Measurements from ENCODE around the gene TBX5. TPM values are rescaled to one million over a fixed set of nuclear protein-coding genes. Genes with fewer than 3 reads are reported as not detected.
A peak's percentile ranks its signal among the peaks of the same experiment; 100 is the strongest.
"Not testable (repeated sequence)": the region's sequence is repeated elsewhere in the genome, so short reads cannot be mapped to it uniquely, and the experiment has no call there.

The TBX5 gene
- total RNA-seq, 8 experiments from 2014 or later: 0.05 to 3.4 (median 0.38) TPM; not detected in 1

DNA sequence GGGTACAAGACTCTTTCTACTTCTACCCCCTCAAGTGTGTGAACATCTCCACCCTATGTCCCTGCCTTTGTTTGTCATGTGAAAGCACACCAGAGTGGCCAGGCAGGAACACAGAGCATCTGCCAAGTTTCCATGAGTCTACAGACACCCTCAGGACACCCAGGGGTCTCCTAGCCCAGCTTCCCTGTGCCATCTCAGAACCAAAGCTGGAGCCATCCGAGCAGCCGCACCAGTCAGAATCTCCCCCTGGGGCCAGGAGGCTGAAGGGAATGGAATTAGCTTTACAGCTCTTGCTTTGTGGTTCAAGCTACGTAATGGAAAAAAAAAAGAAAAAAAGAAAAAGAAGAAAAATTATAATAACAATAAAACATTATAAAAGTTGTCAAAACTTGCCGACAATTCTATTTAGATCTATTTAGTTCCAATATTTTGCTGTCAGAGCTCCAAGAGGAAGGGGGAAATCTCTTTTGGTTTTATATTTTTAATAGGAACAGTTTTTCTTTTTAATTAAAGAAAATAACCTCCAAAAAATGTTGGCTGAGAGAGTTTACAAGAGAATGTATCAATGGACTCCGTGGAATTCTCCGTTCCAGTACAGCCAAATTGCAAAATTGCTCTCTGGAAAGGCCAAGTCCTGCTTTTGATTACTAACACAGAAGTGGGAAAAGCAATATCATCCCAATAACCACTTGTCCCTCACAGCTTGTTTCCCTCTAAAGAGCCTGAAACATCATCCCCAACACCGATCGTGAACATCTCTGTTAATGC, 37.1 kb downstream of the TBX5 start:
- no peaks in the 10 kb centered on the region for H3K4me1 ChIP-seq (replicated peaks in 1 of 2)
- ATAC-seq (replicated peaks in 6 of 8): no peak
- no peak overlapping the region for H3K4me3 ChIP-seq
- in situ Hi-C loops (cut with MboI; ENCODE audit: low pct_unique_long_range_greater_than_20kb in 2 of 9, low sequenced_read_pairs in 9 of 9, unreplicated experiment in 9 of 9): no loop called here
- 3 to 84% (median 68%) methylated on average over 4 to 8 of the region's 8 CpGs; no CpG with 5 or more reads in 1 of the 10 experiments for WGBS, 10 experiments
- no peak overlapping the region for H3K27ac ChIP-seq

DNA sequence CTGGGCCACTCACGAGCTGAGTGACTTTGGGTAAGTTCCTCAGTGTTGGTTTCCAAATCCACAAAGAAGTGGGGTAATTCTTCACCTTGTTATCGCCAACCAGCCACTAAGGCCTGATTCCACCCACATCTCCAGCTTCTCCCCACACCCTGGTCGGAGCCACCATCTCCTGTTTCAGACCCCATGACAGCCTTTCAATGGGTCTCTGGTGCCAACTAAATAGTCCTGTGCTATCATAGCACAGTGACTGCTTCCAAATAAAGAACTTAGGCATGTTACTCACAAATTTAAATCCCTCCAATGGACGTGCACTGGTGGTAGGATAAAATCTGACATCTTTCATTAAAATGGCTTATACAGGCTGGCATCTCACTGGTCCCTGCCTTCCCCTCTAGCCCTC, 44.0 kb downstream of the TBX5 start:
- Histone ChIP-seq H3K4me3 (no peak overlapping the region), H3K4me1 (replicated peaks in 1 of 2) (no peaks in the 10 kb centered on the region), H3K27ac (no peak overlapping the region)
- in situ Hi-C loops (cut with MboI; ENCODE audit: low pct_unique_long_range_greater_than_20kb in 2 of 9, low sequenced_read_pairs in 9 of 9, unreplicated experiment in 9 of 9): no loop called here
- WGBS, 10 experiments: 4 to 80% (median 53%) methylated on average over 1 to 3 of the region's 4 CpGs; no CpG with 5 or more reads in 3 of the 10 experiments
- no peak for ATAC-seq (replicated peaks in 6 of 8)

DNA sequence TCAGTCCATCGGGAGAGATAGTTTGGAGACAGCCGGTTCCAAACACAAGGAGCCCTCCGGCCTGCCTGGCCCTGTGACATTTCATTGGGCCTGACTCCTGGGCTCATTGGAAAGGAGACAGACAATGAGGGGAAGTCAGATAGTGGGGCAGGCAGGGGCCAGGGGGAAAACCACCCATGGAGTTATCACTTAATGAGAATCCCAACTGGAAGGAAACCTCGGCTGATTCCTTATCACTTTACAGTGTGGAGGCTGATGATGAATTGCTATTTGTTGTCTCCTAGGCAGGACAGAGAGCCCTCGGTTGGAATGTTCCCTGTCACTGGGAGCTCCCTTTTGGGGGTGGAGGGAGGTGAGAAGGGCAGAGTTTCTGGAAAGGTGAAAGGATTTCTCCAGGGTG, 44.4 kb downstream of the TBX5 start:
- no peak for ATAC-seq (replicated peaks in 6 of 8)
- in situ Hi-C loops (cut with MboI; ENCODE audit: low pct_unique_long_range_greater_than_20kb in 2 of 9, low sequenced_read_pairs in 9 of 9, unreplicated experiment in 9 of 9): no loop called here
- Histone ChIP-seq H3K4me1 (replicated peaks in 1 of 2) (no peaks in the 10 kb centered on the region), H3K27ac (no peak overlapping the region), H3K4me3 (no peak overlapping the region)
- 33 to 100% (median 70%) methylated on average over 1 to 4 of the region's 5 CpGs; no CpG with 5 or more reads in 6 of the 10 experiments for WGBS, 10 experiments

DNA sequence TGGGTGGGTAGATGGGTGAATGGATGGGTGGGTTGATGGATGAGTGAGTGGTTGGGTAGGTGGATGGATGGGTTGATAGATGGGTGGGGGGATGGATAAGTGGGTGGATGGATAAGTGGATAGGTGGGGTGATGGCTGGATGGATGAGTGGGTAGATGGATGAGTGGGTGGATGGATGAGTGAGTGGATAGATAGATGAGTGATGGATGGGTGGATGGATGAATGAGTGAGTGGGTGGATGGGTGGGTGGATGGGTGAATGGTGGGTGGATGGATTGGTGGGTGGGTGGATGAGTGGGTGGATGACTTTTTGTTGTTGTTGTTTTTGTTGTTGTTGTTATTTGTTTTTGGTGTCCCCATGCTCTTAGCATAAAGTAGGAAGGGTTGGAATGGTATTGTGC, 45.5 kb downstream of the TBX5 start:
- Histone ChIP-seq H3K27ac (no peak overlapping the region), H3K4me1 (replicated peaks in 1 of 2) (no peaks in the 10 kb centered on the region), H3K4me3 (no peak overlapping the region)
- ATAC-seq (replicated peaks in 6 of 8): no peak
- in situ Hi-C loops (cut with MboI; ENCODE audit: low pct_unique_long_range_greater_than_20kb in 2 of 9, low sequenced_read_pairs in 9 of 9, unreplicated experiment in 9 of 9): no loop called here

DNA sequence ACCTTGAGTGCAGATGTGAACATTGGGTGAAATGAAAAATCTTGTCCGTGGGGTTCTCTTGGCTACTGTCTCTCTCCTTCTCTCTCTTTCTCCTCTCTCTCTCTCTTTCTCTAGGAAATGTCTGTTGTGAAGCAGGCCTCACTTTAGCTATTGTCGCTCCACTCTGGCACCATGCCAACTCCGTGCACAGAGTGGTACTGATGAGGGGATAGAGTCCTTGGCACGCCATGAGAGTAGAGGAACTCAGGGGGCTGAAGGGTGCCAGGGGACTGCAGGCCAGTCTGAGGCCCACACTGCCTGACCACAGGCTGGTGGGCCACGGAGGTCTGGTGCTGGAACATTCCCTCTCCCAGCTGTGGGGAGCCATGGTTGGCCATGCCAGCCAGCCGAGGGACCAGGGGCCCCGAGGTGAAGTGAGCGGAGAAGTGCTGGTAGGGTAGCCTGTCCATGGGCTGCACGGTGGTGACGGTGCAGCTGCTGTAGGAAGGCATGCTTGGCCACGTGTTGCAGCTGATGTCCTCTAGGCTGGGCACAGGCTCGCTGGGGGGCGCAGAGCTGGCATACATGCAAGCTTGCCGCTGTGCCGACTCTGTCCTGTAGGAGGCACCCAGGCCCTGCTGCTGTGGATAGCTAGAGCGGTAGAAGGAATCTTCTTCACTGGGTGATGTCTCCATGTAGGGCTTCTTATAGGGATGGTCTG, 50.4 kb downstream of the TBX5 start:
- no peak for ATAC-seq (replicated peaks in 6 of 8)
- Histone ChIP-seq H3K27ac (no peak overlapping the region), H3K4me1 (replicated peaks in 1 of 2) (no peaks in the 10 kb centered on the region), H3K4me3 (no peak overlapping the region)
- 0 to 87% (median 75%) methylated on average over 1 to 7 of the region's 16 CpGs; no CpG with 5 or more reads in 5 of the 10 experiments for WGBS, 10 experiments
- in situ Hi-C loops (cut with MboI; ENCODE audit: low pct_unique_long_range_greater_than_20kb in 2 of 9, low sequenced_read_pairs in 9 of 9, unreplicated experiment in 9 of 9): no loop called here

DNA sequence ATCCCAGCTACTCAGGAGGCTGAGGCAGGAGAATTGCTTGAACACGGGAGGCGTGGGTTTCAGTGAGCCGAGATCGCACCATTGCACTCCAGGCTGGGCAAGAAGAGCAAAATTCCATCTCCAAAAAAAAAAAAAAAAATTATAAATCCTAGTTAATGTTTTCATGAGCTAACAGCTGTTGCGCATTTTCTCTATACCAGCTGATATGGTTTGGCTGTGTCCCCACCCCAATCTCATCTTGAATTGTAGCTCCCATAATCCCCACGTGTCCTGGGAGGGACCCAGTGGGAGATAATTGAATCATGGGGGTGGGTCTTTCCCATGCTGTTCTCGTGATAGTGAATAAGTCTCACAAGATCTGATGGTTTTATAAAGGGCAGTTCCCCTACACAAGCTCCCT, 56.7 kb downstream of the TBX5 start:
- 0 to 79% (median 34%) methylated on average over 1 to 4 of the region's 7 CpGs; no CpG with 5 or more reads in 6 of the 10 experiments for WGBS, 10 experiments
- in situ Hi-C loops (cut with MboI; ENCODE audit: low pct_unique_long_range_greater_than_20kb in 2 of 9, low sequenced_read_pairs in 9 of 9, unreplicated experiment in 9 of 9): not testable (repeated sequence)

DNA sequence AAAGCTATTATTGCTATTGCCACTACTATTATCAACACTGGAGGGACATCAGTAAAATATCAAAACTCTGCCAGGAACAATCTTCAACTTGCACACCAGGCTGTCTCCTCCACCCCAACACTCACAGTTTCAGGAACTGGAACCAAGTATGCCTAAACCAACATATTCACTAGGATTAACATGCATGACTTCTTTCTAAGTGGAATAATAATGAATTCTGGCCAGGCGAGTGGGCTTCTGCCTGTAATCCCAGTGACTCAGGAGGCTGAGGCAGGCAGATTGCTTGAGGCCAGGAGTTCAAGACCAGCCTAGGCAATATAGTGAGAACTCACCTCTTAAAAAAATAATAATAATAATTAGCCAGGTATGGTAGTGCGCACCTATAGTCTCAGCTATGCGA, 58.1 kb downstream of the TBX5 start:
- no peak overlapping the region for H3K4me3 ChIP-seq
- no peak overlapping the region for H3K27ac ChIP-seq
- no peaks in the 10 kb centered on the region for H3K4me1 ChIP-seq (replicated peaks in 1 of 2)
- no peak for ATAC-seq (replicated peaks in 6 of 8)
- in situ Hi-C loops (cut with MboI; ENCODE audit: low pct_unique_long_range_greater_than_20kb in 2 of 9, low sequenced_read_pairs in 9 of 9, unreplicated experiment in 9 of 9): no loop called here
- WGBS, 10 experiments: 61 to 100% (median 88%) methylated on average over 1 to 3 of the region's 3 CpGs; no CpG with 5 or more reads in 3 of the 10 experiments

More for the DNA sequence above, 56.7 kb downstream of the TBX5 start:
- not testable (repeated sequence) for H3K27ac ChIP-seq; H3K4me1 ChIP-seq (replicated peaks in 1 of 2); H3K4me3 ChIP-seq
- ATAC-seq (replicated peaks in 6 of 8): peak in 1 of 8 experiments; percentile 53

DNA sequence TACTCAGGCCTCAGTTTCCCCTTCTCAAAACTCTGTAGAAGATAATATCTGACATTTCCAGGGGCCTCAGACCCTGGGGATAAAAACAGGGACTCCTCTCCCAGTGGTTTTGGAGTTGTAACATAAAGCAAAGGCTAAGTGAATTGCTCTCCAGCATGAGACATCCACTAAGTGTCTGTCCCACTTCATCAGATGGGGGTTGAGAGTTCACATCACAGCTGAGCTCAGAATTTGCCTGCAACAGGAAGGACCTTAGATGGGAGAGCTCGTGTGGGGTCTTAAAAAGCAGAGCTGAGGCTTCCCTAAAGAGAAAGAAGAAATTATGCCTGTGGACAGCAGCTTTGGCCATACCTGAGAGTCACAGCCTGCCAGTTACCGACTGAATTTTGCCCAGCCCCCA, 61.1 kb downstream of the TBX5 start:
- ATAC-seq (replicated peaks in 6 of 8): no peak
- 29 to 83% (median 69%) methylated on average over 1 to 2 of the region's 2 CpGs; no CpG with 5 or more reads in 6 of the 10 experiments for WGBS, 10 experiments
- in situ Hi-C loops (cut with MboI; ENCODE audit: low pct_unique_long_range_greater_than_20kb in 2 of 9, low sequenced_read_pairs in 9 of 9, unreplicated experiment in 9 of 9): no loop called here

DNA sequence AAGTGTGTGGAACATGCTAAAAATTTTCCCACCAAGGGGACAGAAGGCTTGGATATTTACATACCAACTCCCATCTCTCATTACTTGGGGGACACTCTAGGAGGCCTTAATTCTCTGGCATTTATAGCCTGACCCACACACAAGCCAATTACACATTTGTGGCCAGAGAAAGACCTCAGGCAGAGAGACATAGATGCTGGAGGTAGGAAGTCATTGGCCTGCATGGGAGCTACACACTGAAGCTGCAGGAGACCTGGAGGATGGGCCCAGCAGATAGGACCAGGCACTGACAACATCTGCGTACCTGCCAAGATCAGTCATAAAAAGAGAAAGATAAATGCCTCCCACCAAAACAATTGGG, 61.7 kb downstream of the TBX5 start:
- Histone ChIP-seq H3K4me1 (replicated peaks in 1 of 2) (no peaks in the 10 kb centered on the region), H3K27ac (no peak overlapping the region), H3K4me3 (no peak overlapping the region)
- ATAC-seq (replicated peaks in 6 of 8): no peak
- in situ Hi-C loops (cut with MboI; ENCODE audit: low pct_unique_long_range_greater_than_20kb in 2 of 9, low sequenced_read_pairs in 9 of 9, unreplicated experiment in 9 of 9): no loop called here
- 100% methylated on average over 1 of the region's 1 CpG; no CpG with 5 or more reads in 6 of the 10 experiments for WGBS, 10 experiments

More for the DNA sequence above, 61.1 kb downstream of the TBX5 start:
- Histone ChIP-seq H3K27ac (no peak overlapping the region), H3K4me1 (replicated peaks in 1 of 2) (no peaks in the 10 kb centered on the region), H3K4me3 (no peak overlapping the region)

DNA sequence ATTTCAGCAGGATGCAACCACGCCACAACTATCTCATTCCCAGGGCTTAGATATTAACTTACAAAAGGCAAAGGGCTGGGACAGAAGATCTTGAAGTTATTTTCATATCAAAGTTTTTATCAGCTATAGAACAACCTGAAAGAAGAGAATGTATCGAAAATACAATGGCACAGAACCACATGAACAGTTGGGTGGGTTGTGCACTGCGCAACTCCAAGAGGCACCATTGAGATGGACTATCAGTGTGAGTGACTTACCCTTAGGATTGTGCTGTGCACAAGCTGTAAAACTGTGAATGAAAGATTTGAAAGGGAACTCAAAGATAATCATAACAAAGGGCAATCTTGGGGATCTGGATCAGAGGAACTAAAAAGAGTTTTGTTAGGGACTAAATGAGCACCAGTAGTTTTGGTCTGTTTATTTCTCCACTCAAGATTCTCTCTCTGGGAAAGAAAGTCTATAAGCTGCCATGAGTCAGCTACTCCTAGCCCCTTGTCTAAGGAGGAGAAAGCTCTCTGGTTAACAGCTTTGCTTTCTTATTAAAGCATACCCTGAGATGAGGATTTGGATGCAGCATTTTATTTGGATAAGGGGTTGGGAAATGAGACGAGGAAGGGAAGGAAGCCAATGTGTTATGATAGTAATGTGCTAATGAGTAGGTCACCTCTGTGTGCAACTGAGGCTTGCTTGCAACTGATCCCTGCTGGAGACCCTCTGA, 62.2 kb downstream of the TBX5 start:
- in situ Hi-C loops (cut with MboI; ENCODE audit: low pct_unique_long_range_greater_than_20kb in 2 of 9, low sequenced_read_pairs in 9 of 9, unreplicated experiment in 9 of 9): no loop called here
- ATAC-seq (replicated peaks in 6 of 8): no peak

DNA sequence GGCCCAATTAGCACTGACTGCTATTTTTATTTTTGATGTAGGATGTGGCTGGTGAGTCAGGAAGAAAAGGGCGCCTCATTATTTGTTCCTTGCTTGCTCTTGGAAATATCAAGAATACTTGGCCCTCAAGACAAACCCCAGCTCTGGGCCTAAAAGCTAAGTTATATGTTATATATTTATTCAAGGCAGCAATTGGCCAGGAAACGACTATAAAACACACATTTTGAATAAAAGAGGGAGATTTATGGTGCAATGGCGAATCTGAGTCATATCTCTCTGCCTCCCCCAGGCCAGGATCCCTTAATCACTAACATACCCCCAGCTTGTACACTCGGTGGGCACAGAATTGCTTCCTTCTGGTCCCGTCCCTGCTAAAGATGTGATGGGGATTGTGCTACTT, 63.3 kb downstream of the TBX5 start:
- WGBS, 10 experiments: 17 to 90% (median 54%) methylated on average over 1 to 4 of the region's 5 CpGs; no CpG with 5 or more reads in 3 of the 10 experiments
- ATAC-seq (replicated peaks in 6 of 8): no peak
- H3K4me1 ChIP-seq (replicated peaks in 1 of 2): no peaks in the 10 kb centered on the region
- in situ Hi-C loops (cut with MboI; ENCODE audit: low pct_unique_long_range_greater_than_20kb in 2 of 9, low sequenced_read_pairs in 9 of 9, unreplicated experiment in 9 of 9): no loop called here
- H3K4me3 ChIP-seq: no peak overlapping the region
- no peak overlapping the region for H3K27ac ChIP-seq

More for the DNA sequence above, 62.2 kb downstream of the TBX5 start:
- Histone ChIP-seq H3K4me1 (replicated peaks in 1 of 2) (no peaks in the 10 kb centered on the region), H3K27ac (no peak overlapping the region), H3K4me3 (no peak overlapping the region)
- 21 to 93% (median 79%) methylated on average over 1 to 4 of the region's 4 CpGs; no CpG with 5 or more reads in 1 of the 10 experiments for WGBS, 10 experiments

DNA sequence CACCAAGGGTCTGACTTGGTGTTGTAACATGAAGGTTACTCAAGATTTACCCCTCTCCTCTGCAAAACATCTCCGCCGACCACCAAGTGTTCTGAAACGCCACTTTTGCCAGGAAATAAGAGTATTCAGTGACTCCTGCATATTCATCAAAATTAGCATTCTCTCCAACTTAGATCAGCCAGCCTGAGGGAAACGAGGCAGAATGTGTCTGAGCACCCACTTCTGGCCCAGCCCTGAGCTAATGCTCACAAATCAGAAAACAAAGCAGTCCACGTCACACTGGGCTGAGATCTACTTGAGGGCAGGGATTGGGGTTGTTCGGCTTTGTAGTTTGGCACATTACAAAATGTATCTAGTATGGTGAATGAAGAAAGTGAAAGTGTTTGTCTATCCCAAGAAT, 64.3 kb downstream of the TBX5 start:
- Histone ChIP-seq H3K4me1 (replicated peaks in 1 of 2) (no peaks in the 10 kb centered on the region), H3K27ac (no peak overlapping the region)
- 40 to 83% (median 78%) methylated on average over 1 to 6 of the region's 6 CpGs; no CpG with 5 or more reads in 2 of the 10 experiments for WGBS, 10 experiments

DNA sequence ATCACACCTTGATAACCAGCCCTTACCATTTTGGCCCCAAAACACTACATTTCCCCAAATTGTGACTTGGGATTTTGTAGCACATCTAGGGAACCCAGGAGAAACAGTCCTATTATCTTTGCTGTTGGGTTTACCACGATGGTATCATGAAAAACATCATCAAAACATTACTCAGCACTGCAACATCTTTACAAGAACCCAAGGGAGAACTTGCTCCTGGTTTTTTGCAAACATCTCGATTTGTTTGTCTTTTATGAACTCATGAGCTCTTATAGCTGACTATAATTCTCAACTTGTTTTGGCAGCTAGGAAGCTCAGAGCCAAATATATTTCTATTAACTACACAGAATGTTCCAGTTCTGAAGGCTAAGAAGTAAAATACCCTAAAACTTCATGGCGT, 65.7 kb downstream of the TBX5 start:
- no peak overlapping the region for H3K27ac ChIP-seq
- H3K4me3 ChIP-seq: no peak overlapping the region
- no peak for ATAC-seq (replicated peaks in 6 of 8)
- in situ Hi-C loops (cut with MboI; ENCODE audit: low pct_unique_long_range_greater_than_20kb in 2 of 9, low sequenced_read_pairs in 9 of 9, unreplicated experiment in 9 of 9): no loop called here
- peaks cover 0 to 4% of the 10 kb centered on the region in 2 donors for H3K4me1 ChIP-seq (replicated peaks in 1 of 2)
- 0 to 80% (median 47%) methylated on average over 1 to 3 of the region's 3 CpGs; no CpG with 5 or more reads in 2 of the 10 experiments for WGBS, 10 experiments

More for the DNA sequence above, 64.3 kb downstream of the TBX5 start:
- no peak overlapping the region for H3K4me3 ChIP-seq
- in situ Hi-C loops (cut with MboI; ENCODE audit: low pct_unique_long_range_greater_than_20kb in 2 of 9, low sequenced_read_pairs in 9 of 9, unreplicated experiment in 9 of 9): no loop called here
- ATAC-seq (replicated peaks in 6 of 8): peak in 2 of 8 experiments; percentile 96

Data from motor neuron (in vitro differentiated cells).